ENCODE data around the gene AIPL1.

AIPL1 gene

DNA sequence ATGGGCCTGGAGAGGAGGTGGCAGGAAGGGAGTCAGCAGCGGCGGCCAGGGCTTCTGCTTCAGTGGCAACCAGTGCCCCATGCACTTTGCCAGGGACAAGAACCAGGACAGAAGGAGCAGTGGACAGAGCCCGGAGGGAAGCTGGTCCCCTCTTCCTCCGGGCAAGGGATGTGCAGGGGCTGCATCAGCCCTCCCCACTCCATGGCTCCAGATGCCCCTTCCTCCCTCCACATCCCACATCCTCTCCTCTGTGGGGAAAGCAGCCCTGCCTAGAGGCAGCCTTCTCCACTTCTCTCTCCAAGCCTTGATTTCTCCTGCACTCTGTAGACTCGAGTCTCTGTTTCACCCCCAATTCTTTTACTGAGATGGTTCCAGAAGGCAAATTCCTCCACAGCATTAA lies 50.4 kb downstream of the AIPL1 start:
- Histone ChIP-seq H3K4me1 (ENCODE audit: control insufficient read depth, insufficient read depth, low read length) (no peaks in the 10 kb centered on the region), H3K27me3 (ENCODE audit: control insufficient read depth, insufficient read depth, low read length) (no peaks in the 10 kb centered on the region), H3K27ac (ENCODE audit: low read depth, low read length) (no peak overlapping the region), H3K9me3 (ENCODE audit: control insufficient read depth, insufficient read depth, low read length) (no peaks in the 10 kb centered on the region), H3K4me3 (ENCODE audit: low read depth, low read length) (no peak overlapping the region), H3K36me3 (ENCODE audit: control insufficient read depth, insufficient read depth, low read length) (no peaks in the 10 kb centered on the region), H3K9ac (ENCODE audit: low read depth, low read length) (no peak overlapping the region)

DNA sequence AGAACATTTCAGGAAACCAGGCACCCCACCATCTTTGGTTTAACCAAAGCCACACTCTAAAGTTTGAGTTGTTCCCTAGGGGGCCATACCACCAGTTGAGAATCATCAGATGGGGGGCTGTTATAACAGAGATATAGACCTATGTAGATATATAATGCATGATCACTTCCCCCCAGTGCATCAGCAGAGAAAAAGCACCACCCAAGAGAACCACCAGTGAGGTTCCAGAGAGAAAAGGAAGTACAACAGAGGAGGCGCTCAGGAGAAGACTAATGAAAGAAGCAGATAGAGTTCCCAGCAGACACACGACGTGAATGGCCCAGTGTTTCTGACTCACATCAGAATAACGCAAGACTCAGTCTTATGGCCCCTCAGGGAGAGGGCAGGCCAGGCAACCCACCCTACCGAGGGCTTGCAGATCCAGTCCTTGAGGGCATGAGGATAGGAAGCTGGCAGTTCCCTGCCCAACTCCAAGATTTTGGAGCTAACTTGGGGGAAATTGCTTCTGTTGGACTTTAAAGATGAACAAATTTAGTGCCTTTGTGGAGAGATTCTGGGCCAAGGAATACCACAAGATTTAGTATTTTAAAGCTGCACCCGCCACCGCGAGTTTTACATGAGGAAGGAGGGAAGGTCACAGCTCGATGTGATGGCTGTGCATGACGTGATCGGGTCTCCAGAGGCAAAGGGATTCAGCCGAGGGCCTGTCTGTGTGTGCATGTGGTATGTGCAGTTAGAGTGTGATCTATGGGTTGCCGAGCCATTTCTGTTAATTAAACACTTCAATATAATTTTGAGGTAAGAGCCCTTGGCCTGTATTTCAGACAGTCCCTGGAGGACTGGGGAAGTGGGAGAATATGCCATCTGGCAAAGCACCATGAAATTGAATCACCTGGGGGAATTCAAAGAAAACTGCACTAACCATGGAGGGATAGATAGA lies 53.1 kb downstream of the AIPL1 start:
- Histone ChIP-seq H3K9me3 (ENCODE audit: control insufficient read depth, insufficient read depth, low read length) (peaks cover 16% of the 10 kb centered on the region; the same call in 1 of the 2 replicates), H3K27me3 (ENCODE audit: control insufficient read depth, insufficient read depth, low read length) (no peaks in the 10 kb centered on the region), H3K4me3 (ENCODE audit: low read depth, low read length) (no peak overlapping the region), H3K4me1 (ENCODE audit: control insufficient read depth, insufficient read depth, low read length) (no peaks in the 10 kb centered on the region), H3K27ac (ENCODE audit: low read depth, low read length) (no peak overlapping the region), H3K9ac (ENCODE audit: low read depth, low read length) (no peak overlapping the region), H3K36me3 (ENCODE audit: control insufficient read depth, insufficient read depth, low read length) (no peaks in the 10 kb centered on the region)

DNA sequence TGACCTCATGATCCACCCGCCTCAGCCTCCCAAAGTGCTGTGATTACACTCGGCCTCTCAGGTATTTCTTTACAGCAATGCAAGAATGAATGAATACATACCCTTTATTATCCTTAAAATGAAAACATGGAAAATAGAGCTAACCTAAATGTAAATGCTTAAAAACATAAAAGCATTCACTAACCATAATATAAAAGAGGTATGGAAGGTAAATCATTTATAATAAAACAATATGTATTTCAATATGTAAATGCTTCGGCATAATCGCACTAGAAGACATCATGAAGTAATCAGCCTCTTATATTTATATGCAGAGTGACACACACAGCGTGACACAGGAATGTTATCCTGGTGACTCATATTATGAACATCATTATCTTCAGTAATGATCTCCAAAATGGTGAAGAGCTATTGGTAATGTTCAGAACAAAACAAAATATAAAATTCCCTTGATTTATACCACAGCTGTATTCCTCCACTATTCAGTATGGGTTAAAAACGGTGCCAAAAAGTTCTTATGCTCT lies 53.9 kb downstream of the AIPL1 start:
- H3K27me3 ChIP-seq (ENCODE audit: control insufficient read depth, insufficient read depth, low read length): no peaks in the 10 kb centered on the region
- H3K9me3 ChIP-seq (ENCODE audit: control insufficient read depth, insufficient read depth, low read length): peaks cover 16% of the 10 kb centered on the region; the same call in 1 of the 2 replicates
- no peak overlapping the region for H3K27ac ChIP-seq (ENCODE audit: low read depth, low read length)
- no peaks in the 10 kb centered on the region for H3K36me3 ChIP-seq (ENCODE audit: control insufficient read depth, insufficient read depth, low read length)
- no peaks in the 10 kb centered on the region for H3K4me1 ChIP-seq (ENCODE audit: control insufficient read depth, insufficient read depth, low read length)
- H3K9ac ChIP-seq (ENCODE audit: low read depth, low read length): no peak overlapping the region
- H3K4me3 ChIP-seq (ENCODE audit: low read depth, low read length): no peak overlapping the region

DNA sequence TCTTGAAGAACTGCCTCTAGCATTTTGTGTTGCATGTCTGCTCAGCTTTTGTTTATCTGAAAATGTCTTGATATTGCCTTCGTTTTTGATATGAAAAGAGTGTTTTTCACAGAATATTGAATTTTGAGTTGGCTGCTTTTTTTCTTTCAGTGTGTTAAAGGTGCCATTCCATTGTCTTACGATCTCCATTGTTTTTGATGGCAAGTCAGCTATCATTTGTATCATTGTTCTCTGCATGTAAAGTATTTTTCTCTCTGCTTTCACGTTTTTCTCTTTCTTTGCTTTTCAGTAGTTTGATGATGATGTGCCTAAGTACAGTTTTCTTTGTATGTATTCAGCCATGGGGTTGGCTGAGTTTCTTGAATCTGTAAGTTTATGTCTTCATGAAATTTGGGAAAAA lies 57.0 kb downstream of the AIPL1 start:
- Histone ChIP-seq H3K4me1 (ENCODE audit: control insufficient read depth, insufficient read depth, low read length) (peaks cover 11% of the 10 kb centered on the region), H3K36me3 (ENCODE audit: control insufficient read depth, insufficient read depth, low read length) (no peaks in the 10 kb centered on the region), H3K9ac (ENCODE audit: low read depth, low read length) (no peak overlapping the region), H3K9me3 (ENCODE audit: control insufficient read depth, insufficient read depth, low read length) (peaks cover 16% of the 10 kb centered on the region; the same call in 1 of the 2 replicates), H3K27ac (ENCODE audit: low read depth, low read length) (no peak overlapping the region), H3K27me3 (ENCODE audit: control insufficient read depth, insufficient read depth, low read length) (no peaks in the 10 kb centered on the region), H3K4me3 (ENCODE audit: low read depth, low read length) (no peak overlapping the region)

DNA sequence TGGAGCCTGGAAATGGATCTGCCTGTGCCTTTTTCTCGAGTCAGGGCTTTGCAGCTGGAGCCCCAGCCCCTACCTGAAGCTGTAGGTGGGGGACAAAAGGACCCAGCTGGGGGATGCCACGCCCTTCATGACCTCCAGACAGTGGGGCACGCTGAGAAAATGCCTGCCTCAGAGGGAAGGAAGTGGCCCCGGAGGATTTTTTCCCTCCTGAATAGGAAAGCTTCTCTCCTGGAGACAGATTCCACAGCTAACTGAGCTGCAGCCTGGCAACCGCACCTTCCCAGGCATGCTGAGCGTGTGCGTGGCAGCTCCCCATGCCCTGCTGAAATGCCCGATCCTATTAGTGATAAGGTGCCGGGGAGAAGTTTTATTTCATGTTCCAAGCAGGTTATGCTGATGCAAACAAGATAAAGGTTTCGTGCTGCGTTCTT lies 58.0 kb downstream of the AIPL1 start:
- Histone ChIP-seq H3K36me3 (ENCODE audit: control insufficient read depth, insufficient read depth, low read length) (no peaks in the 10 kb centered on the region), H3K27ac (ENCODE audit: low read depth, low read length) (no peak overlapping the region), H3K4me3 (ENCODE audit: low read depth, low read length) (no peak overlapping the region), H3K4me1 (ENCODE audit: control insufficient read depth, insufficient read depth, low read length) (peaks cover 11% of the 10 kb centered on the region), H3K9ac (ENCODE audit: low read depth, low read length) (no peak overlapping the region), H3K27me3 (ENCODE audit: control insufficient read depth, insufficient read depth, low read length) (no peaks in the 10 kb centered on the region), H3K9me3 (ENCODE audit: control insufficient read depth, insufficient read depth, low read length) (peaks cover 16% of the 10 kb centered on the region; the same call in 1 of the 2 replicates)

DNA sequence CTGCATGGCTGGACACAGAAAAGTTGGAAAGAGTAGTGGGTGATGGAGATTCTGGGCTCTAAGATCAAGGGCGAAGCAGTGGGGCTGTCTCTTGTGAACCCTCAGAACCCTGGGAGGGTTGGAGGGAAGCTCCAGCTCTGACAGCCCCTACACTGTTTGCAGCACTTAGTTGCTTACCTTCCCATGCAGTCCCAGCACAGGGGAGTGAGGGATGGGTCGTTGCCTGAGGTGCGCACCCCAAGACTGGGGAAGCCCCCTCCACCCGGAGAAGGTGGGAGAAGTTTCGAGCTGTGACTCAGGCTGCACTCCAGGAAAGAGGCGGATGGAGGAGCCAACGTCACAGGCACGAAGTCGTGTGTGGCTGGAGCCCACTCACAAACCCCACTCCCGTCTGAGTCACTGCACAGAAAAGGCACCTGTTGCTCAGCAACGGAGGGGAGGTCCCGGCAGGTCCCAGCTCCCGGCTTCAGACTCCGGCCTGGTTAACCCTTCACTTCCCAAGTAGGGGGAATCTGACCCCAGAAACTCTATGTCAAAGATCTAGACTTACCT lies 60.1 kb downstream of the AIPL1 start:
- Histone ChIP-seq H3K4me1 (ENCODE audit: control insufficient read depth, insufficient read depth, low read length) (peaks cover 11% of the 10 kb centered on the region), H3K36me3 (ENCODE audit: control insufficient read depth, insufficient read depth, low read length) (no peaks in the 10 kb centered on the region), H3K9ac (ENCODE audit: low read depth, low read length) (no peak overlapping the region), H3K27ac (ENCODE audit: low read depth, low read length) (no peak overlapping the region), H3K27me3 (ENCODE audit: control insufficient read depth, insufficient read depth, low read length) (no peaks in the 10 kb centered on the region), H3K9me3 (ENCODE audit: control insufficient read depth, insufficient read depth, low read length) (peaks cover 16% of the 10 kb centered on the region; the same call in 1 of the 2 replicates), H3K4me3 (ENCODE audit: low read depth, low read length) (peak overlapping the region; percentile 24)

DNA sequence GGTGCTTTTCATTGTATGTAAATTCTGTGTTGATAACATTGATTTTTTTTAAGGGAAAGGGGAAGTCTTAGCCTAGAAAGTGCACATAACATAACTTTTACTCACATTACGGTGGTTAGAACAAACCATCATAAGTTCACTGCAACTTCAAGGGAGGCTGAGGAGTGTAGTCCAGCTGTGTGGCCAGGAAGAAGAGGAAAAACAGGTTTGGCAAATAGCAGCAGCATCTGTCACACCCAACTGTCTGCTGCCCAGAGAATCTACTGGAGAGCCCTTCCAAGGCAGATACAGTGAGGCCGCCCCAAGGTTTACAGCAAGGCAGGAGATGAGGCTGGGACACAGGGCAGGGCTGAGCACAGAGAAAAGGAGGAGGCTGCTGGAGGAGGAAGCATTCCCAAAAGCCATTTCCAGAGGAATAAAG lies 60.6 kb downstream of the AIPL1 start:
- H3K4me1 ChIP-seq (ENCODE audit: control insufficient read depth, insufficient read depth, low read length): peaks cover 11% of the 10 kb centered on the region
- H3K9me3 ChIP-seq (ENCODE audit: control insufficient read depth, insufficient read depth, low read length): peaks cover 16% of the 10 kb centered on the region; the same call in 1 of the 2 replicates
- H3K27me3 ChIP-seq (ENCODE audit: control insufficient read depth, insufficient read depth, low read length): no peaks in the 10 kb centered on the region
- peak overlapping the region; percentile 24; the same call in 1 of the 2 replicates for H3K4me3 ChIP-seq (ENCODE audit: low read depth, low read length)
- no peak overlapping the region for H3K27ac ChIP-seq (ENCODE audit: low read depth, low read length)
- H3K9ac ChIP-seq (ENCODE audit: low read depth, low read length): no peak overlapping the region
- no peaks in the 10 kb centered on the region for H3K36me3 ChIP-seq (ENCODE audit: control insufficient read depth, insufficient read depth, low read length)
